Colonic mucosa (tissue), 4 donors: Measurements from ENCODE around the gene ARHGAP22. TPM values are rescaled to one million over a fixed set of nuclear protein-coding genes. Genes with fewer than 3 reads are reported as not detected.
"Not testable (repeated sequence)": the region's sequence is repeated elsewhere in the genome, so short reads cannot be mapped to it uniquely, and the experiment has no call there.

Experiments used
- DNase-seq: peaks from one replicate; pipeline ENCODE4 v3.0.0-alpha.2; 2020
- H3K27ac ChIP-seq: fragments of 200-600 bp; one replicate; pipeline ENCODE4 v1.8.0; 2021
- H3K27me3 ChIP-seq: fragments of 200-600 bp; one replicate; pipeline ENCODE4 v1.8.0; 2021
- H3K36me3 ChIP-seq: fragments of 200-600 bp; one replicate; pipeline ENCODE4 v1.8.0; 2021
- H3K4me1 ChIP-seq: fragments of 200-600 bp; one replicate; pipeline ENCODE4 v1.8.0; 2021; ENCODE audit warnings: mild to moderate bottlenecking
- H3K4me3 ChIP-seq: fragments of 200-600 bp; one replicate; pipeline ENCODE4 v1.8.0; 2021
- H3K9ac ChIP-seq, 2 donors: one replicate each; pipeline ENCODE4 v1.7.0; 2013; ENCODE audit warnings: control low read depth in 2 of 2, low read depth in 2 of 2, low read length in 2 of 2
- H3K9me3 ChIP-seq: fragments of 200-600 bp; one replicate; pipeline ENCODE4 v1.8.0; 2021
- CTCF ChIP-seq: fragments of 200-600 bp; IDR thresholded peaks from one replicate; pipeline ENCODE4 v1.8.0; 2022; ENCODE audit warnings: antibody characterized with exemption, mild to moderate bottlenecking
- intact Hi-C: fragments of 100-400 bp; cut with DNase I; formaldehyde crosslinking; loops from one replicate; pipeline ENCODE4 v1.14.1; 2022
- total RNA-seq, 2 donors: library from RNA; stranded (reverse); fragmentation: NEBNext Ultra II Directional in 1 of 2; extraction: Animal tissue kit (Norgen Biotek cat#: 25700) in 1 of 2; gene quantifications; one replicate each; pipeline ENCODE4 v1.2.1, GENCODE V29; 2021
- donor health status: healthy.
- donor health status: DM: no; HTN: no; CAD: no.
- donor health status: DM: no; HTN: no; CAD: no.

ARHGAP22 gene
- total RNA-seq, 2 donors from 2014 or later = 0.86 to 1.6 TPM

GRCh38 chr10:48651293-48651692 is 46.4 kb upstream of the ARHGAP22 start:
- Histone ChIP-seq H3K9me3 (no peaks in the 10 kb centered on the region), H3K4me3 (no peak overlapping the region), H3K27me3 (no peaks in the 10 kb centered on the region), H3K4me1 (no peaks in the 10 kb centered on the region), H3K36me3 (no peaks in the 10 kb centered on the region), H3K27ac (no peak overlapping the region), H3K9ac (no peak overlapping the region)
- intact Hi-C loops = loop anchor here (10.0 kb wide), 1 partner anchor 864 kb away; no protein-coding TSS in a partner anchor
- no peak for TF ChIP-seq CTCF
- no peak for DNase-seq

- TF ChIP-seq CTCF = no peak
- H3K9ac ChIP-seq = no peak overlapping the region
- no peak overlapping the region for H3K4me3 ChIP-seq
- no peaks in the 10 kb centered on the region for H3K27me3 ChIP-seq
- no peaks in the 10 kb centered on the region for H3K9me3 ChIP-seq
- no peaks in the 10 kb centered on the region for H3K4me1 ChIP-seq
- H3K27ac ChIP-seq = no peak overlapping the region
- DNase-seq = no peak
- intact Hi-C loops = no loop called here
- H3K36me3 ChIP-seq = no peaks in the 10 kb centered on the region
These were observed 44.6 kb upstream of the ARHGAP22 start for GRCh38 chr10:48649349-48649944.

GRCh38 chr10:48648172-48648942 is 43.5 kb upstream of the ARHGAP22 start:
- intact Hi-C loops = no loop called here

GRCh38 chr10:48647073-48647472 is 42.2 kb upstream of the ARHGAP22 start:
- H3K36me3 ChIP-seq, H3K4me1 ChIP-seq, intact Hi-C loops, H3K27me3 ChIP-seq, DNase-seq, H3K9ac ChIP-seq, H3K4me3 ChIP-seq, H3K9me3 ChIP-seq, H3K27ac ChIP-seq: not testable (repeated sequence)

More at GRCh38 chr10:48648172-48648942, 43.5 kb upstream of the ARHGAP22 start:
- no peak overlapping the region for H3K27ac ChIP-seq
- no peaks in the 10 kb centered on the region for H3K27me3 ChIP-seq
- DNase-seq = no peak
- H3K9ac ChIP-seq = no peak overlapping the region
- no peaks in the 10 kb centered on the region for H3K9me3 ChIP-seq
- no peak overlapping the region for H3K4me3 ChIP-seq
- H3K4me1 ChIP-seq = no peaks in the 10 kb centered on the region
- no peak for TF ChIP-seq CTCF
- H3K36me3 ChIP-seq = no peaks in the 10 kb centered on the region

DNA sequence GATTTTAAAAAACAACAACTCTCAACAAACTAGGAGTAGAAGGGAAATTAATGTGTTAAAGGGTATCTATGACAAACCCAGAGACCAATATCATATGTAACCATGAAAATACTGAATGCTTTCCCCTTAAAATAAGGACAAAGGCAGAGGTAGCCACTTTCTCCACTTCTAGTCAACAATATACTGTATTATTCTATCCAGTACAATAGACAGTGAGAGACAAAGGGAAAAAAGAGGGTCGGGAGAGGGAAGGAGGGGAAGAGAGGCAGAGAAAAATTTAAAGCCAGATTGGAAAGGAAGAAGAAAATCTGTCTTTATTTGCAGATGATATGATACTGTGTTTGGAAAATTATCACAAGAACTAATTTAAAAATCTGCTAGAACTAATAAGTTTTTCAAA is 40.7 kb upstream of the ARHGAP22 start:
- Histone ChIP-seq H3K4me1 (no peaks in the 10 kb centered on the region), H3K36me3 (no peaks in the 10 kb centered on the region), H3K27me3 (no peaks in the 10 kb centered on the region), H3K9me3 (no peaks in the 10 kb centered on the region), H3K9ac (no peak overlapping the region), H3K27ac (no peak overlapping the region), H3K4me3 (no peak overlapping the region)
- DNase-seq = no peak
- TF ChIP-seq CTCF = no peak
- intact Hi-C loops = no loop called here

DNA sequence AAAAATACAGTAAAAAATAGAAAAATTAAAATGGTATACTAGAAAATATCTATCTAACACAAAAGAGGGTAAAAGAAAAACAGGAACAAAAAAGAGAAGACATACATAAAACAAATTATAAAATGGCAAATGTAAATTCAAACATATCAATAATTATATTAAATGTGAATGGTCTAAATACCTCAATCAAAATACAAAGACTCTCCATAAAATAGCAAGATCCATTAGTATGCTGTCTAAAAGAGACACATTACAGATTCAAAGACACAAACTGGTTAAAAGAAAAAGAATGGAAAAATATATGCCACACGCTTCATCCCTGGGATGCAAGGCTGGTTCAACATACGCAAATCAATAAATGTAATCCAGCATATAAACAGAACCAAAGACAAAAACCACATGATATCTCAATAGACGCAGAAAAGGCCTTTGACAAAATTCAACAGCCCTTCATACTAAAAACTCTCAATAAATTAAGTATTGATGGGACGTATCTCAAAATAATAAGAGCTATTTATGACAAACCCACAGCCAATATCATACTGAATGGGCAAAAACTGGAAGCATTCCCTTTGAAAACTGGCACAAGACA is 36.3 kb upstream of the ARHGAP22 start:
- H3K4me3 ChIP-seq, H3K4me1 ChIP-seq, intact Hi-C loops, H3K27ac ChIP-seq, DNase-seq, H3K9me3 ChIP-seq, H3K36me3 ChIP-seq, H3K9ac ChIP-seq, H3K27me3 ChIP-seq: not testable (repeated sequence)
